ENCODE data around the gene NEK6. TPM values are rescaled to one million over a fixed set of nuclear protein-coding genes. Genes with fewer than 3 reads are reported as not detected.

Gene NEK6
- total and polyA plus RNA-seq, 2 of the 8 experiments (the other 6 are each of a cell fraction or from before 2014, with no cell fraction given) = 17.7 to 19.7 TPM

GRCh38 chr9:124251204-124251603 lies 6.5 kb upstream of the NEK6 start:
- H4K8ac ChIP-seq (ENCODE audit: extremely low read depth, insufficient read depth, low read length) = no peak overlapping the region
- H2AK5ac ChIP-seq (ENCODE audit: low read depth, low read length) = no peak overlapping the region
- ChIA-PET CTCF (ENCODE audit: partially characterized antibody) (no interaction called here), POLR2A (ENCODE audit: partially characterized antibody) (no interaction called here)
- H3K56ac ChIP-seq (replicated peaks; ENCODE audit: insufficient read length, low read depth, low read length) = no peak overlapping the region
- H3K4ac ChIP-seq (replicated peaks; ENCODE audit: insufficient read length, low read depth, low read length) = no peak overlapping the region
- no peak overlapping the region for H3K4me3 ChIP-seq (ENCODE audit: extremely low read depth in 1 of 4, insufficient read depth in 2 of 4, low read depth in 3 of 4, low read length in 4 of 4)
- H3K23ac ChIP-seq (ENCODE audit: insufficient read length) = no peak overlapping the region
- H3K4me2 ChIP-seq (ENCODE audit: insufficient read depth in 1 of 2, low read depth in 2 of 2, low read length in 2 of 2) = no peak overlapping the region
- H2BK15ac ChIP-seq (ENCODE audit: low read length) = no peak overlapping the region
- H3K4me1 ChIP-seq (replicated peaks in 1 of 4; ENCODE audit: control insufficient read depth in 3 of 4, insufficient read depth in 4 of 4, low read length in 3 of 4) = peaks cover 0 to under 1% (median 0%) of the 10 kb centered on the region in 4 experiments; a peak in 2 of 7 replicates
- H3K27ac ChIP-seq (ENCODE audit: low read depth, low read length) = no peak overlapping the region
- DNase-seq (ENCODE audit: low read depth in 1 of 2, low spot score in 2 of 2) (no peak), FAIRE-seq (no peak)
- H3K9me3 ChIP-seq (ENCODE audit: insufficient read depth in 2 of 2, low read depth in 1 of 2, low read length in 1 of 2) = no peaks in the 10 kb centered on the region
- no peak overlapping the region for H3K18ac ChIP-seq (ENCODE audit: extremely low read depth, low read length)
- H2BK5ac ChIP-seq (ENCODE audit: low read depth, low read length) = no peak overlapping the region
- H3K79me2 ChIP-seq (ENCODE audit: control insufficient read depth in 1 of 2, insufficient read depth in 2 of 2, low read length in 2 of 2) = no peaks in the 10 kb centered on the region
- no peak overlapping the region for H2BK20ac ChIP-seq (ENCODE audit: low read length)
- 87% methylated on average over 4 of the region's 4 CpGs; no CpG with 5 or more reads in 1 of the 2 experiments for WGBS, 2 experiments (ENCODE audit: extremely low coverage in 1 of 2, insufficient coverage in 1 of 2, insufficient read length in 1 of 2, insufficient replicate concordance in 2 of 2, low coverage in 1 of 2, low lambda C conversion rate in 2 of 2, missing lambda C conversion rate in 1 of 2)
- no peak for TF ChIP-seq SP4 (IDR thresholded peaks at IDR 0.05; ENCODE audit: low read length)
- no peak overlapping the region for H2AFZ ChIP-seq (ENCODE audit: low read length)
- no peak overlapping the region for H2BK120ac ChIP-seq (replicated peaks; ENCODE audit: low read depth, low read length)
- no peak overlapping the region for H4K5ac ChIP-seq (ENCODE audit: insufficient read length, low read depth, low read length)
- no peaks in the 10 kb centered on the region for H3K23me2 ChIP-seq (ENCODE audit: low read depth, low read length)
- H3K9ac ChIP-seq (replicated peaks in 1 of 4; ENCODE audit: extremely low read depth in 1 of 4, low read depth in 3 of 4, low read length in 3 of 4) = no peak overlapping the region
- H3K27me3 ChIP-seq (replicated peaks in 1 of 4; ENCODE audit: control insufficient read depth in 3 of 4, extremely low read depth in 1 of 4, insufficient read depth in 3 of 4, low read length in 3 of 4) = no peaks in the 10 kb centered on the region
- H3K14ac ChIP-seq (ENCODE audit: insufficient read length) = no peak overlapping the region
- H3K36me3 ChIP-seq (ENCODE audit: control insufficient read depth in 2 of 4, insufficient read depth in 4 of 4, low read length in 3 of 4) = no peaks in the 10 kb centered on the region
- no peaks in the 10 kb centered on the region for H4K20me1 ChIP-seq (replicated peaks in 1 of 2; ENCODE audit: control insufficient read depth in 1 of 2, insufficient read depth in 2 of 2, low read length in 2 of 2)
- no peaks in the 10 kb centered on the region for H3K79me1 ChIP-seq (ENCODE audit: low read depth, low read length)
- 0 out of 2 replicates have a peak overlapping the region, but pooled peaks have one; percentile 1 for H2BK12ac ChIP-seq (ENCODE audit: low read depth, low read length)
- no peak overlapping the region for H4K91ac ChIP-seq (replicated peaks; ENCODE audit: insufficient read length, low read length)

All from H1 (cell line).